HG03442 (cell line): ENCODE results near the gene SWAP70.
"Not testable (repeated sequence)": the region's sequence is repeated elsewhere in the genome, so short reads cannot be mapped to it uniquely, and the experiment has no call there.

Experiments used
- ATAC-seq: cut with Tn5 transposase; IDR thresholded peaks from one replicate; pipeline ENCODE4 v1.9.1; 2021; ENCODE audit warnings: mild to moderate bottlenecking, moderate library complexity; ENCODE audit not compliant: unreplicated experiment

SWAP70 gene

DNA sequence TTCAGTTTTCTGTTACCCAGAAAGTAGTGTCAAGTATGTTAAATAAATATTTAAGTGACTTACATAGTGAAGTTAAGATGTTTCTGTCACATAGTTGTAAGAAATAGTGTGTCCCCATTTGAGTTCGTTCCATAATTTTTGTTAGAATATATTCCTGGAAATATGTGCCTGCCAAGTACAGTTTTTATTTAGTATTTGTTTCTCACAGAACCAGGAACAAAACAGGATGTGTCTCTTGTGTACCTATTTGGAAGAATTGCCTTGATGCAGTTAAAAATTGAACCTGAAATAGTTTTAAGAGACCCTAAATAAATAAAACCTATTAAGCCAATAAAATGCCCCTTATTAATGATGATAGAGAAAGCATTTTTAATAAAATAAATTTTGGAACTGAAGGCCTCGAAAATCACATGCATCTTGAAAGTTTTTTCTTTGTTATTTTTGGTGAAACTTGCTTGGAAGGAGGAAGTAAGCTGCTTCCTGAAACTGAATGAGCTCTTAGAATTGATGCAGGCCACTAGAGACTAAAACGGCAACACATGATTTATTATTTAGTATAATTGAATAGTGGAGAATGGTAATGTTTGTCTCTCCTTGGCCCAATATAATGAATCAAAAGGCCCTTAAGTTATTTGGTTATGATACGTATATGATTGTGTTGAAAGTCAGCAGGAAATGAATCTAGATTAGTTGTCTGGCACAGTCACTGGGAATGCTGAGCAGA lies 55.9 kb downstream of the SWAP70 start:
- no peak for ATAC-seq

DNA sequence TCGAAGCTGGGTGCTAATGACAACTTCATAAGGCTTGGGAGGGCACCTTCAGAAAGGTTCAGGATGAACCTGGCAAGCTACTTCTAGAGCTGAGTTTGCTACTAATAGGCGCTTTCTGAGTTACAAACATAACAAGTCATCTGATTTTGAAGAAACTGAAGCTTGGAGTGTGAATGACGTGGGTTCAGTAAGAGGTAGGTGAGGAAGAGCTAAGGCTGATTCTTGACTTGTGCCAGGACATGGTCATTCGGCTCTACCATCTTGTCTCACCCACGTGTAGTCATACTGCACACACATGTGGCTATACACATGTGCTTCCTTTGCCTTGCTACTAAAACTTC lies 56.4 kb downstream of the SWAP70 start:
- ATAC-seq: no peak

DNA sequence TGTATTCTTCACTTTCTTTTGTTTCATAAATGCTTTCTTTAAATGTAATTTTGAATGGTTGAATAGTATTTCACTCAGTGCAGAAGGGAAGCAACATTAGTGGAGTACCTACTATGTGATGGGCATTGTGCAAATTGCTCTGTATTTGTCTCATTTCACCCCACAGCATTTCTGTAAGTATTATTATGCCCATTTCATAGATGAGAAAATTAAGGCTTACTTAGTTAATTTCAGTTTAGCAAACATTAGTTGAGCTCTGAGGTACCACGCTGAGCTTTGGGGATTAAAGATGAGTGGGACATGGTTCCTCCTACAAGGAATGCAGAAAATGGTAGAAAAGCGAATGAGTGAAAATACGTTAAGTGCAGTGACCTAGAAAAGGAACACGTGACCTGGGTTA lies 58.1 kb downstream of the SWAP70 start:
- ATAC-seq: no peak

DNA sequence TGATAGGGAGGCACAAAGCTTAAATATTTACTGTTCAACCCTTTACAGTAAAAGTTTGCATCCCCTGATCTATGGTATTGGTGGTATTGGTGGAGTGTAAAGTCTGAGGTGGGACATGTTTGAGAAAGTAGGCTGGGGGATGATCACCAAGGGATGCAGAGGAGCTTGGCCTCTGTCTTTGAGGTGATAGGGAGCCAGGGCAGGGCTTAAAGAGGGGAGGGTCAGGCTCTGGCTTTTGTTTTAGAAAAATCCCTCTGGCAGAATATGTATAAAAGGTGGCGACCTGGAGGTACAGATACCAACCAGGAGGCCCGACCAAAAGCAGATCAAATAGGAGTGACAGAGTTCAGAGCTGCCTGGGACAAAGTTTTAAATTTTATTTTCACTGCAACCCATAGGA lies 59.0 kb downstream of the SWAP70 start:
- no peak for ATAC-seq

DNA sequence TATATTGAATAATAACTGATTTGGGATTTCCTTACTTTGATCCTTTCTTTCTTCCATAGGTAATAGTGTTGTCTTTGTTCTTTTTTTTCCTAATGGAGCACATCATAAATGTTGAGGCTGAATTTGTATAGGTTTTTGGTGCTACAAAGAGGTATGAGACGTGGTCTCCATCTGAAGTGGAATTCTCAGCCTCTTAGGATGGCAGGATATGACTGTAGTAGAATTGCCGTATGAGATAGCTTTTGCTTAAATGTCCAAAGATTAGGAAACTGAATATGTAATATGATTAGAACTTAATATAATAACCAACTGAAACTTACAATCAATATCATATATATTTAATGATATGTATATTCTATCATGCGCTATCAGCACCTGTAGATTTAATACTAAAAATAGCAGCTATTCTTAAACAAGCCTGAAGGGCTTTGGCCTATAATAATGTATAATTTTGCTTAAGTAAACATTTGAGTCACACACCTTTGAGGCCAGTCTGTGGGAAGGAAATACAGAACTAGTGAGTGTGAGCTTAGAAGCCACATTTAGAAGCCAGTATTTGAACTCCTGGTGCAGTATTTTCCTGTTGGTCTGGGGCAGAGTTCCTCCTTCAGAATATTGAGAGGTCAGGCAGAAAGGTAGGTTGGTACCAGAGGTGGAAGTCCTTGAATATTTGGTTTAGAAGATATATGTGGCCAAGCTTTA lies 62.6 kb downstream of the SWAP70 start:
- ATAC-seq: no peak

DNA sequence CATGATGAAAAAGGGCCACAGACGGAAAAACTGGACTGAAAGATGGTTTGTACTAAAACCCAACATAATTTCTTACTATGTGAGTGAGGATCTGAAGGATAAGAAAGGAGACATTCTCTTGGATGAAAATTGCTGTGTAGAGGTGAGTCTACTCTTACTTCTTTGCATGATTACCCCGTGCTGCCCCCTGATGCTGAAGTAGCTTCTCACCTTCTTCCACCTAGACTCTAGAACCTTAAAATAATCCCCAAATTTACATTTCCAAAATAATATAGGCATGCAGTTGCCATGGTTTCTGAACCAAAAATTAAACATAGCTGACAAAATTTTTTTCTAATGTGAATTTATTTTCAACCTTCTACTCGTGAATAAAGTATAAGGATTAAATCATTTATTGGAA lies 64.2 kb downstream of the SWAP70 start:
- no peak for ATAC-seq

DNA sequence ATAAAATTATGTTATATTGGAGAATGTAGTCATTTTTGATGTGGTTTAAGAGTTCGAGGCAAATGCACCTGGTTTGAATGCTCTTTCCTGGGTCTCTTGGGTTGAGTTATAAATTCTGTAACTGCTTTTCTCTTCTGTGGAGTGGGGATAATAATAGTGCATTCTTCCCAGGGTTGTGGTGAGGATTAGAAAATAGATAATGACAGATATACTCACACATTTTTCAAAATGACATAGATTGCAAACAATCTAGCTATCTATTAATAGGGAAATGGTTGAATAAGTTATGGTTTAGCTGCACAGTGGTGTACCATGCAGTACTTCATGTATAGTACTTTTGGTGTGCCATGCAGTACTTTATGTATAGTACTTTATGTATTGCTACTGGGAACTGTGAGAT lies 67.4 kb downstream of the SWAP70 start:
- ATAC-seq: no peak

DNA sequence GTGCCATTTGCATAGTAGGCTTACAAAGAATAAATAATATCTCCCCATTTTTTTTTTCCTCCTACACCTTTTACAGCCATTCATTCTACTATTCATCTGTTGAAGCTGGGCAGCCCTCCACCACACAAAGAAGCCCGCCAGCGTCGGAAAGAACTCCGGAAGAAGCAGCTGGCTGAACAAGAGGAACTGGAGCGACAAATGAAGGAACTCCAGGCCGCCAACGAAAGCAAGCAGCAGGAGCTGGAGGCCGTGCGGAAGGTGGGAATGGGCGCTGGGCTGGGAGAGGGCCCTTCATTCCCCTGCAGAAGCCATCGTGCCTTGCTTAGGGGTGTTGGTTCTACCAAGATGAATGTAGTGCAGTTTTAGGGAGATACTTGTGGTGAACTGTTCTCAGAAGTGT lies 68.6 kb downstream of the SWAP70 start:
- ATAC-seq: no peak

DNA sequence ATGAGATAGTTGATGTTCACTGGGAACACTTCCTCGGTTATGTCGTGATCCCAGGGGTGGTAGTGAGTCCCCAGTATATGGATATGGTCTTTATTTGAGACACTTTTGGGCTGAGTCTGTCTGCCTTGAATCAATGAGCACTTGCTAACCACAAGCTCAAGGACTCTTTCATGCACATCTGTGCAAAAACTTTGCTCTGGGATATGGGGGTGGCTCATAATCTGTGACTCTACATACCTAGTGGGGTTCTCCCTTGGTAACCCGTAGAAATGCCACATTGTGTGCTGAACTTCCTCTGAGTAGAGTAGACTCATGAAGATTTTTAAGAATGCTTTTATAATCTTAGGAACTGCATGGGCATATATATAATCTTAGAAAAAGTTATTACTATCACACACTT lies 69.3 kb downstream of the SWAP70 start:
- ATAC-seq: no peak

DNA sequence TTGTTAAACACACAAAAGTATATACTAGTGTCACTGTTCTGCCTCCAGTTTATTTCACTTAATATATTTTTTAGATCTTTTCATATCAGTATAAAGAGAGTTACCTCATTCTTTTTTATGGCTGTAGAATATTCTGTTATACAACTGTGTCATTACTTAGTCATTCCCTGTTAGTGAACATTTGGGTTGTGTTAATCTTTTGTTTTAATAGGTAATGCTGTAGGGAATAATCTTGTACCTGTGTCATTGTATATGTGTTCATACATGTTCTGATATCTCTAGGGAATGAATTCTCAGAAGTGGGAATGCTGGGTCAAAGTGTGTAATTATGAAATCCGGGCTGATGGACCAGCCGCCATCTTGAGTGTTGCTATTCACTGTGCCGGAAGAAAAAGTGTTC lies 71.4 kb downstream of the SWAP70 start:
- ATAC-seq: no peak

DNA sequence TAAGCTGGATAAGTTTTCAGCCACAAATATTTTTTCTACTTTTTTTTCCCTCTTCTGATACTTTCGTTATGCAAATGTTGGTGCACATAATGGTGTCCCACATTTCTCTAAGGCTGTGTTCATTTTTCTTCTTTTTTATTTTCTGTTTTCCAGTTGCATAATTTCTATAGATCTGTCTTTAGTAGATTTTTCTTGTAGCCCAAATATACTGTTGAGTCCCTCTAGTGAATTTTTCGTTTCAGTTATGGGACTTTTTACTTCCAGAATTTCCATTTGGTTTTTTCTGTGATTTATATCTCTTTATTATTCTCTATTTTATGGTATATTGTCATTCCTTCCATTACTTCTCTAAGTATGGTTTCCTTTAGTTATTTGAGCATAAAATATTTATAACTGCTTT lies 72.0 kb downstream of the SWAP70 start:
- ATAC-seq: no peak

DNA sequence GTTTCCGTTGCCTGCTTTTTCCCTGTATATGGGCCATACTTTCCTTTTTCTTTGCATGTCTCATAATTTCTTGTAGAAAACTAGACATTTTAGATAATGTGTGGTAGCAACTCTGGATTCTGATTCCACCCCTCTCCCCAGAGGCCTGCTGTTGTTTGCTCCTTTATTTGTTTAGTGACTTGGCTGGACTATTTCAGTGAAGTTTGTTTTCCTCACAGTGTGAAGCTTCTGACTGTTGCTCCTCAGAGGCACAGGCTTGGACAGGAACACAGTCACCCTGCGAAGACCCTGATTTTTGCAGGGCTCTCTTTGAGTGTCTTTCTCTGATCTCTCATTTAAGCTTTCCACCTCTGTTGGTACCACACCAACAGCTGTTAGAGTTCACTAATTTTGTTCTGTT lies 72.5 kb downstream of the SWAP70 start:
- no peak for ATAC-seq

DNA sequence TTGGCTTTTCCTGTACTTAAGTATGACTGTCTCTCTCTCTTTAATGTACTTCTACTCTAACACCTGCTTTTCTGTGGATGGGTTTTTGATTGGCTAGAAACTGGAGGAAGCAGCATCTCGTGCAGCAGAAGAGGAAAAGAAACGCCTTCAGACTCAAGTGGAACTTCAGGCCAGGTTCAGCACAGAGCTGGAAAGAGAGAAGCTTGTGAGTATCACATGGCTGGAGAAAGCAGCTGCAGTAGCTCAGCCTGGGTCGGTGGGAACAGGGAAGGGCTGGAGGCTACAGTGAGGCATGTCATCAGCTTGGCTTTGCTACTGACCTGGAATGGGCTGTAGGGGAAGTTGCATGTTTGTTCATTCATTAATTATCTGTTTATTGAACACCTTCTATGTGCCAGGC lies 74.2 kb downstream of the SWAP70 start:
- no peak for ATAC-seq

DNA sequence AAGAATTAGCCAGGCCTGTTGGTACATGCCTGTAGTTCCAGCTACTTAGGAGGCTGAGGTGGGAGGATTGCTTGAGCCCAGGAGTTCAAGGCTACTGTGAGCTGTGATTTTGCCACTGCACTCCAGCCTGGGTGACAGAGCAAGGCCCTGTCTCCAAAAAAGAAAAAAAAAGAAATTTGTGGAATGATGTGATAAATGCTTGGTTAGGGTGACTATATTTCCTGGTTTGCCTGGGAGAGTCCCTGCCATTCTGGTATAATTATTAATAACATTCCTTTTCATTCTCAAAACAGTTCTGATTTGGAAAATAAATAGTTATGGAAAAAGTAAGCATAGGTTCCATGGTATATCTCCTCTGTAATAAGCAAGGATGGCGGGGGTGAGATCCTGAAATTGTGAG lies 74.8 kb downstream of the SWAP70 start:
- no peak for ATAC-seq

DNA sequence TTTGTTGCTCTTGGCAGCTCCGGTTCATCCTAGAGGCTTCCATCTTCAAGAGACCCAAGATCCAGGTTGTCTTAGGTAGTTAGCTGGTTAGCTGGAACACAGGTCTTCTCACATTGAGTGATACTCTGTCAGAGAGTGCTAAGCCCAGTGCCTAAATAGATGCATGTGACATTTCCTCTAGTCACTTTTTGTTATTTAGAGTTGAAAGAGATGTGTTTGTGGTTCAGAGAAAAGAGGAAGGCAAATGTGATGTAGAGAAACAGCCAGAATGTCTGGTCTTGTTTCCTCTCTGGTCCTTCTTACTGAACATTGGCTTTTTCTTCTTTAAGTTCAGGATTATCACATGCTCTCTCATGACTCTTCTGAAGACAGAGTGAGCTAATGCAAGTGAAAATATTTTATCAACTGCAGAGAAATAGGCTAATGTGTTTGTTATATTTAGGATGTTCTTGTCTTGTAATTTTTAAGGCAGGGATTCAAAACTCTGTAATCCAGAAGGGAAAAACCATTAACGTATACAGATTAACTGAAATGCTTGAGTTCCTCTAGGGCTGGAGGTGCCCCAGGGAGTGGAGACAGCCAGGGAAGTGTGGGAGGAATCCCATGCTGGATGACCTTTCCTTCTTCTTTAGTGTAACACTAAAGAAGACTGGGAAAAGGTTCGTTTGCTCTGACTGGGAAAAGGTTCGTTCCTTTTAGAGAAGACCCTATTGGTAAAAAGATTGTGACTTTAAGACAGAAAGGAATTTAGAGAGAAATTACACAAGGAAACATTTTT lies 75.4 kb downstream of the SWAP70 start:
- peak; percentile 68 for ATAC-seq

DNA sequence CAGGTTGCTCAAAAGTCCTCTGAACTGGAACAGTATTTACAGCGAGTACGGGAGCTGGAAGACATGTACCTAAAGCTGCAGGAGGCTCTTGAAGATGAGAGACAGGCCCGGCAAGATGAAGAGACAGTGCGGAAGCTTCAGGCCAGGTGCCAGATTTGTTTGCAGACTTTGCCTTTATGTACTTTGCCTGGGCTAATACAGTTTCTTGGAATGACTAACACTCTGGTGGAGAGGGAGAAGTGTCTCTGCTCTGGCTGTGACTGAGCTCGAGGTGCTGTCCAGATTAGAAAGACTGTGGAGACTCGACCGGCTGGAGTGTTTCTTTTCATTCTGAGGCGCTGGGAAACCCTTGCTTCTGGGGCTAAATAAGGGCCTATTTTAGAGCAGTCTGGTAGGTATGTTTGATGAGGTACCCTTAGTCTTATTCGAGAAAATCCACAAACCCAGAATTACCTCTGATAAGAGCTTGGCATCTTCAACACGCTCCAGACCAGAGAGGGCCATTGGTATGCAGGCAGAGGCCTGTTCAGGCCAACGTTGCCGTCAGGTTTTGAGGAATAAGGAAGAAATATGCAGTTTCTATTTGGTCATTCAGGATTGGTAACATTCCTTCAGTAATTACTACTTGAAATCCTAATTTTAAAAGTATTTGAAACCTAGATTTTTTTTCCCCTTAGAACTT lies 76.5 kb downstream of the SWAP70 start:
- ATAC-seq: no peak

DNA sequence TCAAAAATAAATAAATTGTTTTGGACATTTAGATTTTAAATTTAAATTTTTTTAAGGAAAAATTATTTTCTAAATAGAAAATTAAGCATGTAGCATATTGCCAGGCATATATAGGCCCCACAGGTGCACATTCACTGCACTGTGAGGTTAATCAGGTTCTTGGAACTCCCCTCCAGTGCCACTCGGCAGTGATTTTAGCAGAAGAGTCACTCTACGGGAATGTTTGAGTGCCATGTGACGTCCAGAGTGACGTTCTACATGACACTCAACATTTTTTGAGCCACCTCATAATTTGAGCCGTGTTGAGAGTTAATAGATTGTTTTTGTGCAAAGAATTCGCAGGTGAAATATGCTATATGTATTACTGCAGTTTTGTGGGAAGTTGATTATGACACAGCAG lies 77.4 kb downstream of the SWAP70 start:
- no peak for ATAC-seq

DNA sequence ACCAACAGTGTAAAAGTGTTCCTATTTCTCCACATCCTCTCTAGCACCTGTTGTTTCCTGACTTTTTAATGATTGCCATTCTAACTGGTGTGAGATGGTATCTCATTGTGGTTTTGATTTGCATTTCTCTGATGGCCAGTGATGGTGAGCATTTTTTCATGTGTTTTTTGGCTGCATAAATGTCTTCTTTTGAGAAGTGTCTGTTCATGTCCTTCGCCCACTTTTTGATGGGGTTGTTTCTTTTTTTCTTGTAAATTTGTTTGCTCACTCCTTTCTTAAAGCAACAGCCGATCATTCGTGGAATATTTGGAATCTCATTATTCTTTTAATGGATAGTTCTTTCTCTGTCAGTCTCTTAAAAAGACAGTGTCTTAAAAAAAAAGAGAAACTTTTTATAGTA lies 79.6 kb downstream of the SWAP70 start:
- ATAC-seq: not testable (repeated sequence)

DNA sequence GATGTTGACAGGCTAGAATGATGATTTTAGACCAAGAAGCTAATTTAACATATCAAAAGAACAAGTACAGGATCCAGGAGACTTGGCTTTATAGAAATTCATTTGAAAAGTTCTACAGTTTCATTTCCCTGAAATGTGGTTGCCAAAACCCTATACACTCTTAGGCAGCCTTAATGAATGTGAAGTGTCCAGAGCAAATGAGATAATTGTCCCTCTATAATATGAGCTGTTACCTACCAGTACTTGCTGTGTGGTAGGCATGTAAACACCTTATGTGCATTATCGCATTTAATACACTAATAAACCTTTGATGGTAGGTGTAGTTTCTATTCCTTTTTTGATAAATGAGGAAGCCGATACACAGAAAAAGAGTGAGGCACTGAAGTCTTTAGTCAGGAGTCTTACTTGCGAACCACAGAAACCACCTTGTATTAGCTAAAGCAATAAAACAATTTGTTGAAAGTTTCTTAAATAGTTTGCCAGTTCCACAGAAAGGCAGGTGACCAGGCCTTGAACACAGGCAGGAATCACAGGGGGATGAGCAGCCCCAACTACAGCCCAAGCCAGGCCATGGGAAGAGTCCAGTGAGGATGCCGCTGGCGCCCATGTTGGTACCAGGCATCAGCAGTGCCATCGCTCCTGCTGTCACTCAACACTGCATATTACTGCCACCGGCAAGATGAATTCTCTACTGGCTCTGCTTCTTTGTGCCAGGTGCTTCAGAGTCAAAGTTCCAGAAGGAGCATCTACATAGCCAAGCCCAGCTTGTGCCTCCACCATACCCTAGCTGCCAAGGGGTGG lies 81.7 kb downstream of the SWAP70 start:
- ATAC-seq: peak; percentile 42

DNA sequence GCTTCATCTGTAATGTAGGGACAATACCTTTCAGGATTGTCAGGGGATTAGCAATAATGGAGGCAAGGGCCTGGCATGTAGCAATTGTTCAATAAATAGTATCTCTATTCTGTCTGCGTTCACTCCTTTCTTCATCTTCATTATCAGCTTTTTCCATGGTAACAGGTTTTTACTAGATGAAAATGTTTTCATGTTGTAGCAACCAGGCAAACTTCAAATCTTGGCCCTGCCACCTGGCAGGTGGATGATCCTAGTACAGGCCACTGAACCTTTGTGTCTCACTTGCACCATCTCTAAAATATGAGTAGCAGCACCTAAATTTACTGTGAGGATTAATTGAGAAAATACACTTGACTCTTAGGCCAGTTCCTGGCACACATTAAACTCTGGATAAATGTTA lies 83.4 kb downstream of the SWAP70 start:
- no peak for ATAC-seq

DNA sequence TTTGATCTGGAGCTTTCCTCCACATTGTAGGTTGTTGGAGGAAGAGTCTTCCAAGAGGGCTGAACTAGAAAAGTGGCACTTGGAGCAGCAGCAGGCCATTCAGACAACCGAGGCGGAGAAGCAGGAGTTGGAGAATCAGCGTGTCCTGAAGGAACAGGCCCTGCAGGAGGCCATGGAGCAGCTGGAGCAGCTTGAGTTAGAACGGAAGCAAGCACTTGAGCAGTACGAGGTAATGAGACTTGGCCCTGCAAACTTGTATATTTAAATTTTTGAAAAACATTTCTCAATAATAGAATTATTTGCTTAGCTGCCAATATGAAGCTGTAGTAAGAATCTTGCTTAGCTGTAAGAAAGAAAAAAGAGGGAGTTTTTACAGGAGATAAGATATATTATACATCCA lies 84.0 kb downstream of the SWAP70 start:
- no peak for ATAC-seq
